HG02973 (cell line): ENCODE results near the gene CYP4F3.
"Not testable (repeated sequence)": the region's sequence is repeated elsewhere in the genome, so short reads cannot be mapped to it uniquely, and the experiment has no call there.

Experiments
- ATAC-seq: cut with Tn5 transposase; IDR thresholded peaks from one replicate; pipeline ENCODE4 v1.9.1; 2021; ENCODE audit warnings: moderate library complexity; ENCODE audit not compliant: unreplicated experiment

Gene CYP4F3

DNA sequence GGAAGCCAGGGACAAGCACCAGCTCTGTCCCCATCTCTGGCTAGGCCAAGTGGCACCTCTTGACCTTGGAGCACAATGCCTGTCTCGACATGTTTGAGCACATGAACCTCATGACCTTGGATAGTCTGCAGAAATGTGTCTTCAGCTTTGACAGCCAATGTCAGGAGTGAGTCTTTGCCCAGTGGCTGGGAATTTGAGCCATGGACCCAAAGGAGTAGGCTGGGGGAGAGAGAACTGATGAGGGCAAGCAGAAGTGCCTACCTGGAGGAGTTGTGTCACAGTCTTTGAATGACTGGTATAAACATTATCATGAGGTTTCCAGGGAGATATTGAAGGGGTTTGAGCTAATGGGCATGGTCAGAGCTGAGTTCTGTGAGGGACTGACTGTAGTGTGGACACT lies 25.5 kb downstream of the CYP4F3 start:
- no peak for ATAC-seq

- no peak for ATAC-seq
Observed at GRCh38 chr19:15666883-15667282, 26.2 kb downstream of the CYP4F3 start.

- ATAC-seq, result no peak
Observed at GRCh38 chr19:15669440-15669839, 28.7 kb downstream of the CYP4F3 start.

GRCh38 chr19:15669891-15670290 lies 29.2 kb downstream of the CYP4F3 start:
- no peak for ATAC-seq

DNA sequence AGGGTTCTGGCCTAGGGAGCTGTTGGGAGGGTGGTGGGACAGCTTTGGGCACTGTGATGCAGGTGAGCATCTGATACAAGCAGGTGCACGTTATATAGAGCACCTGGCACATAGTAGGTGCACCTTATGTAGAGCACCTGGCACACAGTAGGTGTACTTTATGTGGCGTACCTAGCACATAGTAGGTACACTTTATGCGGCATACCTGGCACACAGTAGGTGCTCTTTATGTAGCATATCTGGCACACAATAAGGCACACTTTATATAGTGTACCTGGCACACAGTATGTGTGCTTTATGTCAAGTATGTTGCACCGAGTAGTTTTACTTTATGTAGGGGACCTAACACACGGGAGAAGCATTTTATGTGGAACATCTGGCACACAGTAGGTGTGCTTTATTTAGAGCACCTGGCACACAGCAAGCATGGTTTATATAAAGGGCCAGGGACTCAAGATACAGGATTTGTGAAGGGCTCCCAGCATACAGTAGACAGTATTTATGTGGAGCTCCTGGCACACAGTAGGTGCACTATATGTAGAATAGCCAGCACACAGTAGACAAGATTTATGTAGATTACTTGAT lies 30.6 kb downstream of the CYP4F3 start:
- no peak for ATAC-seq

- ATAC-seq, result no peak
Observed at GRCh38 chr19:15671891-15672579, 31.3 kb downstream of the CYP4F3 start.

GRCh38 chr19:15672580-15673175 lies 32.0 kb downstream of the CYP4F3 start, which contains the start of gene CYP4F12:
Gene CYP4F12, plus strand, starts transcription at chr19:15673087. Its CDS starts 443 bp downstream, at chr19:15673530.
- ATAC-seq, result no peak

- no peak for ATAC-seq
Observed at GRCh38 chr19:15673176-15673654, 32.5 kb downstream of the CYP4F3 start.

DNA sequence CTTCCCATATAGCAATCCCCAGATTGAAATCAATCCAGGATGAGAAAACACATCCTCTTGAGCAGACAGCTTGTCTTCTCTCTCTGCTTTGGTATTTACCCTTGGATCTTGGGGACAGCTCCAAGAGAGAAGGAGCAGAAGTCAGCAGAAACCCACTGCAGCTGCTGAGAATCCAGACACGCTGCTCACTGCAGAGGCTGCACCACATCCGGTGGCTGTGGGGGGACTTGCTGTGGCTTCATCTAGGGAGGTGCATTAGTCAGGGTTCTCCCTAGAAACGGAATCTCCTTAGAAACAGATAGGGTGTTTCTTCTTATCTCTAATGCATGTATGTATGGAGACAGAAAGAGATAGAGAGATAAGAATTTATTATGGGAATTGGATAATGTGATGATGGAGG lies 34.9 kb downstream of the CYP4F3 start:
- no peak for ATAC-seq

DNA sequence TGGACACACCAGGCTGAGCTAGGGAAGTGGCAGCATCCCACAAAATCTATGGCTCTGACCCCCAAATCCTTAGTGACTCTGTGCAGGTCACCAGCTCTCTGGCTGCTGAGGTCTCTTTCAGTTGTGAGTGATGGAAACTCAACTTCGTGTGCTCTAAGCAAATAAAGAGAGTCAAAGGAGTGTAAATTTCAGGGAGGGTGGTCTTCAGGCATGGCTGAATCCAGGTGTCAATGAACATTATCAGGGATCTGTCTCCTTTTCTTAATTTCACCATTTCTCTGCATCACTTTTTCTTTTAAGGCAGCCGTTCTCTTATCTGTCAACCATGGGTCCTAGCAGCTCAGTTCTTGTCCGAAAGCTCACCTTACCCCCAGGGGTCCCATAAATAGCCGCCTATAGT lies 38.4 kb downstream of the CYP4F3 start:
- ATAC-seq, result no peak

GRCh38 chr19:15679865-15680264 lies 39.2 kb downstream of the CYP4F3 start:
- not testable (repeated sequence) for ATAC-seq

DNA sequence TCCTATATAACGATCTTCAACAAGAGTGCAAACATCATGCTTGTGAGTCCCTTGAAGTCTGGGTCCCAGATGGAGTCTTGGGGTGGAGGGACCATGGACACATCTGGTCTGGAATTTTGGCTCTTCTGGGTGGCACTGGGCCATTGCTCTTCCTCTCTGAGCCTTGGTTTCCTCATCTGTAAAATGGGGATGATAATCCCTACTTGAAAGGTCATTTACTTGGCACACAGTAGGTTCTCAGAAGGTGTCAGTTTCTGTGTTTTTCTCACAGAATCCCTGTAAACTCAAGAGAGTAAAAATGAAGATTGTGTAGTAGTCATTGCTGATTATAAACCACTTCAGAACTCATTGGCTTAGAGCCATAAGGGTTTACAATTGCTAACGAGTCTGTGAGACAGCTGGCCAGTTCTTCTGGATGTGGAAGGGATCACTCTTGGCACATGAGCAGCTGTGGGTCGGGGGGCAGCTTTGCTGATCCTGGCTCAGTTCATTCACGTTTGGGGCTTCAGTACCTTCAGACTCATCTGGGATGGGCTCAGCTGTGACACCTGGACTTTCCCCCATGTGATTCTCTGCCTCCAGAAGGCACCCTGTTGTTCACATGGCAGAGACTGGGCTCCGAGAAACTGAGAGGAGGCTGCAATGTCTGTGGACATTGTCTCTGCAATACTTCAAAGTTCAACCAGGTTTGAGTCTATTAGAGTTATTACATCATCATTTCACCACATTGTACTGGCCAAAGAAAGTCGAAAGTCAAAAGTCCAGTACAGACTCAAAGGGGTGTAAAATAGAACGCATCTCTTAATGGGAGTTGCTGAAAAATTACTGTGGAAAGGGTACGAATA lies 40.0 kb downstream of the CYP4F3 start:
- no peak for ATAC-seq

- ATAC-seq, result no peak
Observed at GRCh38 chr19:15683411-15683810, 42.7 kb downstream of the CYP4F3 start.

DNA sequence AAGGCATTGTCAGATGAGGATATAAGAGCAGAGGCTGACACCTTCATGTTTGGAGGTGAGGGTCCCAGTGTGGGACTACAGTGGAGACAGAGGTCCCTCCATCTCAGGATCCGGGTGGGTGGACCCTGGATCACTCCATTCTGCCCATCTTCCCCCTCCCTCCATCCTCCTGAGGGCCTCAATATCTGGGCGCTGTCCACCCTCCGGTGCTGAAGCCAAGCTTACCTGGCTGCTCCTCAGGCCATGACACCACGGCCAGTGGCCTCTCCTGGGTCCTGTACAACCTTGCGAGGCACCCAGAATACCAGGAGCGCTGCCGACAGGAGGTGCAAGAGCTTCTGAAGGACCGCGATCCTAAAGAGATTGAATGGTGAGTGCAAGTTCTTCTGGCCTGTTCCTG lies 44.1 kb downstream of the CYP4F3 start:
- no peak for ATAC-seq

GRCh38 chr19:15696654-15697194 lies 56.0 kb downstream of the CYP4F3 start:
- ATAC-seq, result no peak

DNA sequence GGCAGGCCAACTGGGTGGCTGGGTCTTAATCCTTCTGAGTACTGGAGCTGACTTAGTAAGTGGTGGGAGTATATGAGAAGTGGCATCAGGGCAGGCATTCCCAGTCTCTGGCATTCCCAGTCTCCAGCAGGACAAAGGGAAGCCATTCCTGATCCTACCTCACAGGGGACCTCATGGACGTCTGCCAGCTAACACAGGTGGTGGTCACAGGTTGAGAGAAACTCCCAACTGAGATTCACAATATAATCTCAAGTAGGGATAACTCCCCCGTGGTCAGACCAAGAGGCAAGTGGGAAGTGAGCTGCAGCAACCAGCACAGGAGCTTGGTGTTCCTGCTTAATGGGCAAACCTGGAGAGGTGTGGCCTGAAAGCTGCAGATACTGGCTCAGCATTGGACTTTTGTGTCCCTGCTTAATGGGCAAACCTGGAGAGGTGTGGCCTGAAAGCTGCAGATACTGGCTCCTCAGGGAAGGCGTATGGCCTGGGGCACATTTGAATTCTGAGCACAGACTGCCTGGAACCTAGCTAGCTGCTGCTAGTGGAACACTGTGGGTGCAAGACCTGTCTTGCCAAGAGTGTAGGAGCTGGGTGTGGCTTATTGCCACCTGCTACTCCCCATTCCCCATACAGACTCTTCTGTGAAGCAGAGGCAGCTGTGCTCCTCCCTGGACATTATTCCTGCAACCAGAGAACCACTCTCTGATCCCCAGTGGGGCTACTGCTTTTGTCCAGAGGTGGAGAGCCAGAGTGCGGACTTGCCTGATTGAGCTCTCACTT lies 61.2 kb downstream of the CYP4F3 start:
- ATAC-seq, result no peak

DNA sequence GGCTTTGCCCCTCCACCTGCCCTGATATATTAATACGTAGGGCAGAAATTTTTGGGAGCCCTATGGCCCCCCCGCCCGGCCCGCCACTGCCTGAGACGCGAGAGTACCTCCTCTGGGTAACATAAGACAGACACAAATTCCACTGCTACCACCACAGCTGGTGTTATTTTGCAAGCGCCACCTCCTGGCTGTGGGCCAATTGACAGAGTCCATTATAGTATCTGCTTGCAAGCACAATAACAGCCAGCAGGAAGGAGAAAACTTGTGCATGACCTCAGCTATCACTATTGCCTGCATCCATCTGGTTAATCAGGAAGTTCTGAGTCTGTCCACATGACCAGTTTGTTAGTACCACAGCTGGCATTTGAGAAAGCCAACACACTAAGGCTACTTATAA lies 61.8 kb downstream of the CYP4F3 start:
- ATAC-seq, result no peak
